HEK293T (cell line): ENCODE results near the gene P3H2.
"Not testable (repeated sequence)": the region's sequence is repeated elsewhere in the genome, so short reads cannot be mapped to it uniquely, and the experiment has no call there.

Source experiments
- CTCF ChIA-PET: fragments of 350-600 bp; formaldehyde crosslinking; extraction: SDS; loops from one replicate; lab custom pipeline; 2021; ENCODE audit warnings: antibody characterized with exemption, inconsistent platforms; lab: Yijun Ruan, JAX
- POLR2A ChIA-PET: fragments of 350-600 bp; formaldehyde crosslinking; extraction: SDS; loops from one replicate; lab custom pipeline; 2020; ENCODE audit warnings: antibody characterized with exemption, inconsistent platforms; lab: Yijun Ruan, JAX
- DNase-seq: peaks from one replicate; pipeline ENCODE4 v3.0.0; 2012; ENCODE audit warnings: mixed read lengths; ENCODE audit errors: extremely low spot score
- ARNT ChIP-seq: fragments of 450-650 bp; IDR thresholded peaks from 2 replicates; pipeline ENCODE4 v1.6.1; 2017; ENCODE audit warnings: mild to moderate bottlenecking
- BHLHE40 ChIP-seq: fragments of 450-650 bp; IDR thresholded peaks from 2 replicates; pipeline ENCODE4 v1.6.1; 2016; ENCODE audit warnings: mild to moderate bottlenecking, moderate library complexity, borderline replicate concordance
- CTBP1 ChIP-seq: fragments of 450-650 bp; IDR thresholded peaks from 2 replicates; pipeline ENCODE4 v1.6.1; 2016; ENCODE audit warnings: borderline replicate concordance
- ELF4 ChIP-seq: fragments of 450-650 bp; IDR thresholded peaks from 2 replicates; pipeline ENCODE4 v1.6.1; 2017; ENCODE audit warnings: antibody characterized with exemption
- FOXA1 ChIP-seq: fragments of 450-650 bp; IDR thresholded peaks from 2 replicates; pipeline ENCODE4 v1.6.1; 2016; ENCODE audit warnings: mild to moderate bottlenecking
- FOXK2 ChIP-seq: fragments of 450-650 bp; IDR thresholded peaks from 2 replicates; pipeline ENCODE4 v1.6.1; 2016; ENCODE audit warnings: mild to moderate bottlenecking
- FOXM1 ChIP-seq: fragments of 450-650 bp; IDR thresholded peaks from 2 replicates; pipeline ENCODE4 v1.6.1; 2017; ENCODE audit warnings: mild to moderate bottlenecking, borderline replicate concordance
- HDGF ChIP-seq: fragments of 450-650 bp; IDR thresholded peaks from 2 replicates; pipeline ENCODE4 v1.6.1; 2017; ENCODE audit warnings: antibody characterized with exemption, borderline replicate concordance
- L3MBTL2 ChIP-seq: fragments of 450-650 bp; conservative IDR thresholded peaks from 2 replicates; pipeline ENCODE4 v1.6.1; 2016; ENCODE audit warnings: mild to moderate bottlenecking
- LEF1 ChIP-seq: fragments of 450-650 bp; IDR thresholded peaks from 2 replicates; pipeline ENCODE4 v1.6.1; 2017; ENCODE audit warnings: mild to moderate bottlenecking, borderline replicate concordance
- NFRKB ChIP-seq: fragments of 450-650 bp; IDR thresholded peaks from 2 replicates; pipeline ENCODE4 v1.6.1; 2016; ENCODE audit warnings: mild to moderate bottlenecking, moderate library complexity
- PKNOX1 ChIP-seq: fragments of 450-650 bp; IDR thresholded peaks from 2 replicates; pipeline ENCODE4 v1.6.1; 2016
- SP1 ChIP-seq: fragments of 450-650 bp; IDR thresholded peaks from 2 replicates; pipeline ENCODE4 v1.6.1; 2017
- SUZ12 ChIP-seq: fragments of 450-650 bp; IDR thresholded peaks from 2 replicates; pipeline ENCODE4 v1.6.1; 2016; ENCODE audit warnings: mild to moderate bottlenecking
- TARDBP ChIP-seq: fragments of 450-650 bp; IDR thresholded peaks from 2 replicates; pipeline ENCODE4 v1.6.1; 2016
- ZNF384 ChIP-seq: fragments of 450-650 bp; IDR thresholded peaks from 2 replicates; pipeline ENCODE4 v1.6.1; 2016

Gene P3H2

GRCh38 chr3:190074817-190075216 lies 45.9 kb downstream of the P3H2 start:
- CTCF ChIA-PET = no interaction called here
- no peak for DNase-seq
- no peak for TF ChIP-seq FOXA1
- TF ChIP-seq HDGF = no peak
- TF ChIP-seq PKNOX1 = no peak
- TF ChIP-seq SP1 = no peak
- TF ChIP-seq L3MBTL2 = no peak
- TF ChIP-seq ARNT = no peak
- no peak for TF ChIP-seq BHLHE40
- no peak for TF ChIP-seq LEF1
- TF ChIP-seq ELF4 = no peak
- TF ChIP-seq SUZ12 = no peak
- TF ChIP-seq TARDBP = no peak
- TF ChIP-seq FOXM1 = no peak
- no peak for TF ChIP-seq FOXK2
- no peak for TF ChIP-seq ZNF384
- TF ChIP-seq CTBP1 = no peak
- TF ChIP-seq NFRKB = no peak
- POLR2A ChIA-PET = no interaction called here

- TF ChIP-seq BHLHE40 = no peak
- no peak for TF ChIP-seq HDGF
- TF ChIP-seq FOXA1 = no peak
- no peak for TF ChIP-seq LEF1
- no peak for TF ChIP-seq NFRKB
- TF ChIP-seq SUZ12 = no peak
- no peak for TF ChIP-seq PKNOX1
- TF ChIP-seq CTBP1 = no peak
- ChIA-PET CTCF (no interaction called here), POLR2A (no interaction called here)
- DNase-seq = no peak
Observed at GRCh38 chr3:190073264-190074008, 47.3 kb downstream of the P3H2 start.

- CTCF ChIA-PET = no interaction called here
- TF ChIP-seq FOXM1 = no peak
- TF ChIP-seq ELF4 = no peak
- TF ChIP-seq ARNT = no peak
- no peak for TF ChIP-seq ZNF384
- TF ChIP-seq SP1 = no peak
- no peak for TF ChIP-seq FOXA1
- no peak for TF ChIP-seq FOXK2
- TF ChIP-seq TARDBP = no peak
- TF ChIP-seq NFRKB = no peak
- no peak for TF ChIP-seq SUZ12
- no peak for TF ChIP-seq HDGF
- POLR2A ChIA-PET = no interaction called here
- DNase-seq = no peak
Observed at GRCh38 chr3:190072856-190073255, 47.8 kb downstream of the P3H2 start.

- POLR2A ChIA-PET, CTCF ChIA-PET, DNase-seq: not testable (repeated sequence)
Observed at GRCh38 chr3:190071921-190072320, 48.8 kb downstream of the P3H2 start.

- CTCF ChIA-PET = interaction anchor here (0.5 kb wide), 1 partner anchor 83 kb away, joined by 3 read pairs; no protein-coding TSS in a partner anchor
- TF ChIP-seq SP1 (no peak), SUZ12 (no peak), NFRKB (no peak), L3MBTL2 (no peak), PKNOX1 (no peak), CTBP1 (no peak), BHLHE40 (no peak), HDGF (no peak), ARNT (no peak), ZNF384 (no peak), LEF1 (no peak), FOXM1 (no peak), FOXK2 (no peak), FOXA1 (no peak), TARDBP (no peak), ELF4 (no peak)
- no peak for DNase-seq
- POLR2A ChIA-PET = no interaction called here
Observed at GRCh38 chr3:190070622-190071347, 49.9 kb downstream of the P3H2 start.

GRCh38 chr3:190065204-190065603 lies 55.5 kb downstream of the P3H2 start:
- DNase-seq = no peak
- TF ChIP-seq ZNF384 = no peak
- TF ChIP-seq L3MBTL2 = no peak
- no peak for TF ChIP-seq HDGF
- TF ChIP-seq BHLHE40 = no peak
- TF ChIP-seq LEF1 = no peak
- no peak for TF ChIP-seq FOXM1
- no peak for TF ChIP-seq ELF4
- no peak for TF ChIP-seq SP1
- no peak for TF ChIP-seq TARDBP
- TF ChIP-seq PKNOX1 = no peak
- no peak for TF ChIP-seq FOXA1
- TF ChIP-seq CTBP1 = no peak
- TF ChIP-seq ARNT = no peak
- TF ChIP-seq NFRKB = no peak
- TF ChIP-seq FOXK2 = no peak
- no peak for TF ChIP-seq SUZ12

More at GRCh38 chr3:190065204-190065603, 55.5 kb downstream of the P3H2 start:
- ChIA-PET POLR2A (no interaction called here), CTCF (no interaction called here)
